Lower leg skin (tissue), 4 donors: ENCODE measurements around the gene SLC16A3. TPM values are rescaled to one million over a fixed set of nuclear protein-coding genes. Genes with fewer than 3 reads are reported as not detected.
A peak's percentile ranks its signal among the peaks of the same experiment; 100 is the strongest.

Source experiments
- DNase-seq, 2 donors: peaks; one replicate each; pipeline ENCODE4 v3.0.0-alpha.2; 2019; ENCODE audit warnings: low spot score in 2 of 2
- H3K4me3 ChIP-seq: fragments of 200-600 bp; sonication (generic); 2 replicates; pipeline ENCODE4 v1.5.1; 2017; ENCODE audit warnings: mild to moderate bottlenecking, low read depth; ENCODE audit not compliant: poor library complexity, severe bottlenecking
- CTCF ChIP-seq, 3 donors: fragments of 450-650 bp; IDR thresholded peaks; one replicate each; pipeline ENCODE4 v1.5.1; 2016; ENCODE audit warnings: antibody characterized with exemption in 3 of 3, mild to moderate bottlenecking in 3 of 3, moderate library complexity in 2 of 3
- POLR2A ChIP-seq, 2 donors: fragments of 450-650 bp; IDR thresholded peaks; one replicate each; pipeline ENCODE4 v1.6.1; 2016 to 2017; ENCODE audit warnings: antibody characterized with exemption in 2 of 2, mild to moderate bottlenecking in 1 of 2, moderate library complexity in 1 of 2
- WGBS, 2 donors: methylation state at CpG; one replicate each; pipeline ENCODE4 v1.1.5; 2018; 5-methylcytosine and 5-hydroxymethylcytosine counted together
- intact Hi-C: fragments of 100-400 bp; cut with DNase I; formaldehyde crosslinking; loops from one replicate; pipeline ENCODE4 v1.15.0; 2023; ENCODE audit warnings: low total_unique reads
- microRNA-seq, 2 donors: library from miRNA; unstranded; fragments of <30 nt; microRNA quantifications; one replicate each; pipeline ENCODE4, GENCODE V29; 2016; ENCODE audit warnings: borderline replicate concordance in 2 of 2, borderline number of aligned reads in 1 of 2
- total RNA-seq, 4 donors: library from RNA; depleted of rRNA; stranded (reverse); fragments of >200 nt; gene quantifications; one replicate each; pipeline ENCODE4 v1.1.0, GENCODE V29; 2016

SLC16A3 gene
- total RNA-seq, 4 donors from 2014 or later: 10.0 to 18.5 (median 15.2) TPM

- no peak for DNase-seq
- intact Hi-C loops: no loop called here
- no peak overlapping the region for H3K4me3 ChIP-seq
- WGBS, 2 donors: 85 to 86% methylated on average over 9 of the region's 9 CpGs
- TF ChIP-seq CTCF (IDR thresholded peaks at IDR 0.05) (no peak), POLR2A (IDR thresholded peaks at IDR 0.05) (no peak)
These were observed 58.4 kb downstream of the SLC16A3 start for GRCh38 chr17:82287013-82287867.

- TF ChIP-seq CTCF (IDR thresholded peaks at IDR 0.05) (peak in 1 of 3 donors; percentile 99), POLR2A (IDR thresholded peaks at IDR 0.05) (no peak)
- intact Hi-C loops: no loop called here
- DNase-seq: no peak
- H3K4me3 ChIP-seq: no peak overlapping the region
- 72% methylated on average over 19 of the region's 19 CpGs for WGBS, 2 donors
These were observed 59.3 kb downstream of the SLC16A3 start for GRCh38 chr17:82287868-82288801.

Small RNA genes within 50 kb of the gene (microRNA-seq; reads per million reads assigned to microRNA genes)
- 0 reads per million in 2 donors for gene MIR6787

Other genes starting within 250 kb of the SLC16A3 start
- 10 to 100 TPM; 64.8 to 79.7 (median 71.2) TPM for gene CENPX, start 206.2 kb upstream of the SLC16A3 start, total RNA-seq
- 10 to 100 TPM; 16.7 to 18.3 (median 17.6) TPM for gene LRRC45, start 205.7 kb upstream of the SLC16A3 start, total RNA-seq
- 10 to 100 TPM in 2 of 4 donors, 1 to 10 TPM in 2; 8.2 to 16.8 (median 10.0) TPM for gene RAC3, start 197.4 kb upstream of the SLC16A3 start, total RNA-seq
- gene DCXR, start 191.3 kb upstream of the SLC16A3 start, total RNA-seq: 100 to 1,000 TPM; 124 to 199 (median 149) TPM
- gene RFNG, start 177.2 kb upstream of the SLC16A3 start, total RNA-seq: 10 to 100 TPM; 44.8 to 83.7 (median 50.9) TPM
- 10 to 100 TPM; 57.2 to 99.3 (median 79.1) TPM for gene GPS1, start 177.1 kb upstream of the SLC16A3 start, total RNA-seq
- 100 to 1,000 TPM in 1 of 4 donors, 10 to 100 TPM in 3; 65.8 to 113 (median 89.8) TPM for gene DUS1L, start 163.2 kb upstream of the SLC16A3 start, total RNA-seq
- gene FASN, start 130.8 kb upstream of the SLC16A3 start, total RNA-seq: 100 to 1,000 TPM; 141 to 424 (median 233) TPM
- 10 to 100 TPM; 16.0 to 33.5 (median 31.5) TPM for gene CCDC57, start 16.2 kb upstream of the SLC16A3 start, total RNA-seq
- 10 to 100 TPM; 46.0 to 88.4 (median 56.4) TPM for gene CSNK1D, start 44.7 kb downstream of the SLC16A3 start, total RNA-seq
- gene CD7, start 88.6 kb downstream of the SLC16A3 start, total RNA-seq: under 1 TPM in 2 of 4 donors, not detected in 2; 0.45 to 0.99 TPM
- 10 to 100 TPM; 12.4 to 16.3 (median 14.5) TPM for gene SECTM1, start 104.7 kb downstream of the SLC16A3 start, total RNA-seq
- gene TEX19, start 130.2 kb downstream of the SLC16A3 start, total RNA-seq: not detected
- not detected for gene UTS2R, start 142.7 kb downstream of the SLC16A3 start, total RNA-seq
- 10 to 100 TPM; 30.0 to 47.1 (median 39.3) TPM for gene HEXD, start 189.3 kb downstream of the SLC16A3 start, total RNA-seq
- gene OGFOD3, start 189.5 kb downstream of the SLC16A3 start, total RNA-seq: 10 to 100 TPM; 13.0 to 28.7 (median 23.2) TPM
- gene CYBC1, start 221.7 kb downstream of the SLC16A3 start, total RNA-seq: 10 to 100 TPM; 32.4 to 48.8 (median 43.5) TPM
- 10 to 100 TPM; 39.9 to 59.2 (median 44.3) TPM for gene NARF, start 229.7 kb downstream of the SLC16A3 start, total RNA-seq